Progenitor cell of endocrine pancreas (in vitro differentiated cells): ENCODE results near the gene TRABD. TPM values are rescaled to one million over a fixed set of nuclear protein-coding genes. Genes with fewer than 3 reads are reported as not detected.

ENCODE experiments used
- DNase-seq: peaks from one replicate; pipeline ENCODE4 v3.0.0; 2021; ENCODE audit warnings: low spot score; ENCODE audit not compliant: unreplicated experiment
- H3K27ac Mint-ChIP-seq: 2 replicates; pipeline ENCODE4 v1.8.0; 2021; ENCODE audit warnings: mild to moderate bottlenecking, moderate library complexity, mixed read lengths
- H3K27me3 Mint-ChIP-seq: 2 replicates; pipeline ENCODE4 v1.8.0; 2021; ENCODE audit warnings: mixed read lengths
- H3K36me3 Mint-ChIP-seq: 2 replicates; pipeline ENCODE4 v1.8.0; 2022; ENCODE audit warnings: mixed read lengths; ENCODE audit not compliant: insufficient read depth
- H3K4me1 Mint-ChIP-seq: 2 replicates; pipeline ENCODE4 v1.8.0; 2021; ENCODE audit warnings: low read depth, mixed read lengths
- H3K4me3 Mint-ChIP-seq: 2 replicates; pipeline ENCODE4 v1.8.0; 2021; ENCODE audit warnings: low read depth, mild to moderate bottlenecking, moderate library complexity, mixed read lengths
- H3K9me3 Mint-ChIP-seq: 2 replicates; pipeline ENCODE4 v1.8.0; 2021; ENCODE audit warnings: low read depth, mixed read lengths
- total RNA-seq: library from RNA; stranded (reverse); gene quantifications from 2 replicates; pipeline ENCODE4 v1.2.1, GENCODE V29; 2021
- TF ChIP-seq, protein P1 (sequence below): fragments of 200-600 bp; sonication (generic); IDR thresholded peaks from one replicate; pipeline ENCODE4 v1.5.0; 2021; ENCODE audit warnings: antibody characterized with exemption, mild to moderate bottlenecking; ENCODE audit not compliant: unreplicated experiment

TRABD gene
- total RNA-seq, 1 donor from 2014 or later: 39.4 TPM

DNA sequence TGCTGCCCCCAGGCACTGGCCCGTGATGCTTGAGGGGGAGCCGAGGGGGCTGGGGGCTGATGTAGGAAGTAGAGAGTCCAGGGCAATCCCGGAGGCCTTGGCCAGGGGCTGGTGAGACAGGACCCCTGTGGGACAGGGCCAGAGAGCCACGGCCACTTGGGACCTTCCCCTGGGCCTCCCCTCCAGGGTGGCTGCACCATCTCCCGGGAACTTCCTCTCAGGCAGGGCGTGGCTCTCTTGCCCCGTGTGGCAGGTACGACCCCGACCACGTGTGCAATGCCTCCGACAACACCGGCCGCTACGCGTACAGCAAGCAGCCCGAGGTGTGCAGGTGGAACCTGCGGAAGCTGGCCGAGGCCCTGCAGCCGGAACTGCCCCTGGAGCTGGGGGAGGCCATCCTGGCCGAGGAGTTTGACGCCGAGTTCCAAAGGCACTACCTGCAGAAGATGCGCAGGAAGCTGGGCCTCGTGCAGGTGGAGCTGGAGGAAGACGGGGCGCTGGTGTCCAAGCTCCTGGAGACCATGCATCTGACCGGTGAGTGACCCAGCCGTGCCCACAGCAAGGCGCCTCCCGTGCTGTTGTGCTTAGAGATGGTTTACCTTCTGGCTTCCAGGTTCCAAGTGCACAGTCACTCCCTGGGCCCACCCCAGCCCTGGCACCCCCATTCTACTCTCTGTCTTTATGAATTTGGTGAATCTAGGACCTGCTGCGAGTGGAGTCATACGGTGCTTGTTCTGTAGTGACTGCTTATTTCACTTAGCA, 24.8 kb downstream of the TRABD start:
- no peaks in the 10 kb centered on the region for H3K27me3 Mint-ChIP-seq
- H3K9me3 Mint-ChIP-seq: no peaks in the 10 kb centered on the region
- H3K36me3 Mint-ChIP-seq: peaks cover 26% of the 10 kb centered on the region
- TF ChIP-seq, protein P1, sequence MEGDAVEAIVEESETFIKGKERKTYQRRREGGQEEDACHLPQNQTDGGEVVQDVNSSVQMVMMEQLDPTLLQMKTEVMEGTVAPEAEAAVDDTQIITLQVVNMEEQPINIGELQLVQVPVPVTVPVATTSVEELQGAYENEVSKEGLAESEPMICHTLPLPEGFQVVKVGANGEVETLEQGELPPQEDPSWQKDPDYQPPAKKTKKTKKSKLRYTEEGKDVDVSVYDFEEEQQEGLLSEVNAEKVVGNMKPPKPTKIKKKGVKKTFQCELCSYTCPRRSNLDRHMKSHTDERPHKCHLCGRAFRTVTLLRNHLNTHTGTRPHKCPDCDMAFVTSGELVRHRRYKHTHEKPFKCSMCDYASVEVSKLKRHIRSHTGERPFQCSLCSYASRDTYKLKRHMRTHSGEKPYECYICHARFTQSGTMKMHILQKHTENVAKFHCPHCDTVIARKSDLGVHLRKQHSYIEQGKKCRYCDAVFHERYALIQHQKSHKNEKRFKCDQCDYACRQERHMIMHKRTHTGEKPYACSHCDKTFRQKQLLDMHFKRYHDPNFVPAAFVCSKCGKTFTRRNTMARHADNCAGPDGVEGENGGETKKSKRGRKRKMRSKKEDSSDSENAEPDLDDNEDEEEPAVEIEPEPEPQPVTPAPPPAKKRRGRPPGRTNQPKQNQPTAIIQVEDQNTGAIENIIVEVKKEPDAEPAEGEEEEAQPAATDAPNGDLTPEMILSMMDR: no peak
- H3K27ac Mint-ChIP-seq: no peak overlapping the region
- H3K4me1 Mint-ChIP-seq: no peaks in the 10 kb centered on the region
- H3K4me3 Mint-ChIP-seq: no peak overlapping the region
- DNase-seq: no peak

DNA sequence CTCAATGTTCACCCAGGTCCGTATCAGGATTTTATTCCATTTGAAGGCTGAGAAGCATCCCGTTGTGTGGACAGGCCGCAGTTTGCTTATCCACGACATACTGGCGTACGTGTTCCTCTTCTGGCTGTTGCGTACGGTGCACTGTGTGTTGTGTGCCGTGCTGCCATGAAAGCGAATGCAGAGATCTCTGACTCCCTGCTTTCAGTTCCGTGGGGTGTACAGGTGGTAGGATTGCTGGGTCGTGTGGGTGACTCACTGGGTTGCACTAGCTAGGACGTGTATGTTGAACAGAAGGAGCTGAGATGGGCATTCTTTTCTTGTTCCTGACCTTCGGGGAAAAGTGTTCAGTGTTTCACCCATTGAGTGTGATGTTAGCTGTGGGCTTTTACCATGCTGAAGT, 25.4 kb downstream of the TRABD start:
- TF ChIP-seq, protein P1: no peak
- H3K4me3 Mint-ChIP-seq: no peak overlapping the region
- no peak for DNase-seq
- H3K27me3 Mint-ChIP-seq: no peaks in the 10 kb centered on the region
- no peaks in the 10 kb centered on the region for H3K4me1 Mint-ChIP-seq
- H3K9me3 Mint-ChIP-seq: no peaks in the 10 kb centered on the region
- H3K27ac Mint-ChIP-seq: no peak overlapping the region
- peaks cover 26% of the 10 kb centered on the region for H3K36me3 Mint-ChIP-seq

DNA sequence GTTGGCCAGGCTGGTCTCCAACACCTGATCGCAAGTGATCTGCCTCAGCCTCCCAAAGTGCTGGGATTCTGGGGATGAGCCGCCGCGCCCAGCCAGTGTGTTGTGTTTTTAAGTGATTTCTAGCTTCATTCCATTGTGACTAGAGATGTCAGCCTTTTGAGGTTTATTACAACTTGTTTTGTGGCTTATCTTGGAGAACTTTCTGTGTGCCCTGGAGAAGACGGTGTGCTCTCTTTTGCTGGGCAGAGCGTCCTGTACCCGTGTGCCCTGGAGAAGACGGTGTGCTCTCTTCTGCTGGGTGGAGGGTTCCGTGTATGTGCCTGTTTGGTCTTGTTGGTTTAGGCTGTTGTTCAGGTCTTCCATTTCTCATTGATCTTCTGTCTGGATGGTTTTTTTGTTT, 27.6 kb downstream of the TRABD start:
- Mint-ChIP-seq H3K4me1 (no peaks in the 10 kb centered on the region), H3K9me3 (no peaks in the 10 kb centered on the region), H3K4me3 (no peak overlapping the region), H3K36me3 (peaks cover 25% of the 10 kb centered on the region), H3K27me3 (no peaks in the 10 kb centered on the region), H3K27ac (no peak overlapping the region)
- TF ChIP-seq, protein P1: no peak
- no peak for DNase-seq

GRCh38 chr22:50215297-50216054, 29.8 kb downstream of the TRABD start:
- no peaks in the 10 kb centered on the region for H3K4me1 Mint-ChIP-seq
- H3K27ac Mint-ChIP-seq: no peak overlapping the region

DNA sequence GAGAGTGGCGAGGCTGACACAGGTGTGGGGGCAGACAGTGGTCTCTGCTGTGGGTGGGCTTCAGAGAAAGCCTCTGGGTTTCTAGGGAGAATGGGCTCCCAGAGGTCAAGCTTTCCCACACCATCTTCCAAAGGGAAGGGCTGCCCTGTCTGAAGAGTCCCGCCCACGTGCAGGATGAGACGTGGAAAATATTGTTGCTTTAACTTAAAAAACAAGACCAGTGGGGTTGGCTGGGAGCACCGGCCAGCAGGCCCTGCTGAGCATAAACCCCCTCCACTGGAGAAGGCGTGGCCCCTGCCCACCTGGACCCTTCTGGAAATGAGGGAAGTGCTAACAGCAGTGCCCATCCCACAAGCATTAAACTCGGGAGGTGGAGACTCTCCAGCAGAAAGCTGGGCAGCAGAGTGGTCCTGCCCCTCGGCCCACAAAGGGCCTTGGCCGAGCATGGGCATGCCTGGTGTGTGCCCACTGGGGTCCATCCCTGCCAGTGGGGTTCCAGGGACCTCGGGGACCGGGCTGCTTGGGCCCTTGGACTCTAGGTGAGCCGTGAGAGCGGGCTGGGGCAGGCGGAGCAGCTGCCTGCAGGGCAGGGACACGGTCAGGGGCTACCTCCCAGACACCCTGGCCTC, 30.5 kb downstream of the TRABD start:
- Mint-ChIP-seq H3K9me3 (no peaks in the 10 kb centered on the region), H3K4me3 (no peak overlapping the region), H3K27me3 (no peaks in the 10 kb centered on the region), H3K4me1 (no peaks in the 10 kb centered on the region), H3K27ac (no peak overlapping the region), H3K36me3 (peaks cover 20% of the 10 kb centered on the region)
- TF ChIP-seq, protein P1: no peak
- no peak for DNase-seq

More at GRCh38 chr22:50215297-50216054, 29.8 kb downstream of the TRABD start:
- TF ChIP-seq, protein P1: no peak
- peaks cover 21% of the 10 kb centered on the region for H3K36me3 Mint-ChIP-seq
- no peak for DNase-seq
- no peaks in the 10 kb centered on the region for H3K9me3 Mint-ChIP-seq
- H3K27me3 Mint-ChIP-seq: no peaks in the 10 kb centered on the region
- no peak overlapping the region for H3K4me3 Mint-ChIP-seq
